Esophagus squamous epithelium (tissue), 4 donors: Measurements from ENCODE around the gene ZNF277.

ENCODE experiments used
- POLR2A ChIP-seq, 4 donors: fragments of 450-650 bp; IDR thresholded peaks; one replicate each; pipeline ENCODE4 v1.6.1; 2017; ENCODE audit warnings: antibody characterized with exemption in 4 of 4, mild to moderate bottlenecking in 4 of 4, moderate library complexity in 3 of 4
- TF ChIP-seq, protein P1 (sequence below), 6 experiments: fragments of 450-650 bp in 4 of 6; fragments of 200-600 bp in 2 of 6; sonication (generic) in 2 of 6; IDR thresholded peaks; one replicate each; pipeline ENCODE4 v1.5.1; 2016 to 2019; ENCODE audit warnings: antibody characterized with exemption in 6 of 6, mild to moderate bottlenecking in 4 of 6, moderate library complexity in 4 of 6

- TF ChIP-seq, protein P1, sequence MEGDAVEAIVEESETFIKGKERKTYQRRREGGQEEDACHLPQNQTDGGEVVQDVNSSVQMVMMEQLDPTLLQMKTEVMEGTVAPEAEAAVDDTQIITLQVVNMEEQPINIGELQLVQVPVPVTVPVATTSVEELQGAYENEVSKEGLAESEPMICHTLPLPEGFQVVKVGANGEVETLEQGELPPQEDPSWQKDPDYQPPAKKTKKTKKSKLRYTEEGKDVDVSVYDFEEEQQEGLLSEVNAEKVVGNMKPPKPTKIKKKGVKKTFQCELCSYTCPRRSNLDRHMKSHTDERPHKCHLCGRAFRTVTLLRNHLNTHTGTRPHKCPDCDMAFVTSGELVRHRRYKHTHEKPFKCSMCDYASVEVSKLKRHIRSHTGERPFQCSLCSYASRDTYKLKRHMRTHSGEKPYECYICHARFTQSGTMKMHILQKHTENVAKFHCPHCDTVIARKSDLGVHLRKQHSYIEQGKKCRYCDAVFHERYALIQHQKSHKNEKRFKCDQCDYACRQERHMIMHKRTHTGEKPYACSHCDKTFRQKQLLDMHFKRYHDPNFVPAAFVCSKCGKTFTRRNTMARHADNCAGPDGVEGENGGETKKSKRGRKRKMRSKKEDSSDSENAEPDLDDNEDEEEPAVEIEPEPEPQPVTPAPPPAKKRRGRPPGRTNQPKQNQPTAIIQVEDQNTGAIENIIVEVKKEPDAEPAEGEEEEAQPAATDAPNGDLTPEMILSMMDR (IDR thresholded peaks at IDR 0.05), result no peak
- no peak for TF ChIP-seq POLR2A (IDR thresholded peaks at IDR 0.05)
These were observed 31.8 kb downstream of the ZNF277 start for GRCh38 chr7:112238330-112238729.
